Keratinocyte (primary cell): ENCODE results near the gene CMBL. TPM values are rescaled to one million over a fixed set of nuclear protein-coding genes. Genes with fewer than 3 reads are reported as not detected.

ENCODE experiments used
- DNase-seq: peaks from one replicate; pipeline ENCODE4 v3.0.0-alpha.2; 2011; ENCODE audit warnings: low read depth, missing footprints, low spot score
- FAIRE-seq: peaks from 2 replicates; lab custom pipeline; 2011; peaks lifted over from hg19 to GRCh38; lab: Jason Lieb, UNC
- H2AFZ ChIP-seq: 2 replicates; pipeline ENCODE4 v1.6.0; 2012; ENCODE audit warnings: low read length, control low read depth, inconsistent platforms; ENCODE audit not compliant: control insufficient read depth
- H3K27ac ChIP-seq: 2 replicates; pipeline ENCODE4 v1.5.1; 2011; ENCODE audit warnings: low read length; ENCODE audit not compliant: control insufficient read depth, insufficient read depth
- H3K27me3 ChIP-seq: 3 replicates; pipeline ENCODE4 v1.6.0; 2011; ENCODE audit warnings: low read length; ENCODE audit not compliant: control insufficient read depth, insufficient read depth; ENCODE audit errors: extremely low read depth
- H3K36me3 ChIP-seq, 2 experiments: 2 replicates in 1 of 2; 3 replicates in 1 of 2; pipeline ENCODE4 v1.5.1; 2011; ENCODE audit warnings: low read length in 2 of 2, mild to moderate bottlenecking in 1 of 2; ENCODE audit not compliant: control insufficient read depth in 2 of 2, insufficient read depth in 2 of 2; ENCODE audit errors: extremely low read depth in 1 of 2
- H3K4me1 ChIP-seq: 3 replicates; pipeline ENCODE4 v1.5.1; 2011; ENCODE audit warnings: low read length; ENCODE audit not compliant: control insufficient read depth, insufficient read depth; ENCODE audit errors: extremely low read depth
- H3K4me2 ChIP-seq: 3 replicates; pipeline ENCODE4 v1.6.0; 2011; ENCODE audit warnings: low read depth, low read length; ENCODE audit not compliant: control insufficient read depth, insufficient read depth; ENCODE audit errors: extremely low read depth
- H3K4me3 ChIP-seq, 3 experiments: fragments of 200-600 bp in 1 of 3; sonication (generic) in 1 of 3; 2 replicates in 2 of 3; 3 replicates in 1 of 3; pipeline ENCODE4 v1.5.1; 2011 to 2016; ENCODE audit warnings: low read length in 3 of 3, mild to moderate bottlenecking in 3 of 3, control low read depth in 2 of 3, inconsistent platforms in 1 of 3, low read depth in 1 of 3, mixed read lengths in 1 of 3, mixed run types in 1 of 3, moderate library complexity in 1 of 3; ENCODE audit not compliant: control insufficient read depth in 2 of 3, insufficient read depth in 2 of 3; ENCODE audit errors: extremely low read depth in 1 of 3
- H3K79me2 ChIP-seq: 2 replicates; pipeline ENCODE4 v1.6.0; 2012; ENCODE audit warnings: low read length; ENCODE audit not compliant: control insufficient read depth, insufficient read depth
- H3K9ac ChIP-seq: 3 replicates; pipeline ENCODE4 v1.6.0; 2011; ENCODE audit warnings: low read length; ENCODE audit not compliant: control insufficient read depth, insufficient read depth; ENCODE audit errors: extremely low read depth
- H3K9me1 ChIP-seq: 3 replicates; pipeline ENCODE4 v1.6.0; 2011; ENCODE audit warnings: low read length; ENCODE audit not compliant: control insufficient read depth, insufficient read depth; ENCODE audit errors: extremely low read depth
- H3K9me3 ChIP-seq: 2 replicates; pipeline ENCODE4 v1.5.1; 2012; ENCODE audit warnings: low read depth, low read length; ENCODE audit not compliant: control insufficient read depth
- H4K20me1 ChIP-seq: 3 replicates; pipeline ENCODE4 v1.6.0; 2011; ENCODE audit warnings: low read length; ENCODE audit not compliant: control insufficient read depth, insufficient read depth; ENCODE audit errors: extremely low read depth
- CTCF ChIP-seq, 3 experiments: IDR thresholded peaks in 1 of 3; conservative IDR thresholded peaks in 1 of 3; optimal IDR thresholded peaks in 1 of 3; 2 replicates in 2 of 3; 3 replicates in 1 of 3; pipeline versions ENCODE3 to v1.5.1; 2011; ENCODE audit warnings: low read length in 3 of 3, mild to moderate bottlenecking in 3 of 3, moderate library complexity in 2 of 3, control low read depth in 1 of 3, inconsistent platforms in 1 of 3; ENCODE audit not compliant: insufficient read depth in 2 of 3; ENCODE audit errors: extremely low read depth in 1 of 3
- EZH2 ChIP-seq: IDR thresholded peaks from one replicate; pipeline ENCODE4 v1.6.1; 2012; ENCODE audit warnings: inconsistent platforms, mild to moderate bottlenecking, low read length, moderate library complexity
- dilution Hi-C: fragments of 300-500 bp; cut with MboI; formaldehyde crosslinking; loops from one replicate; pipeline ENCODE4 v1.7.0; 2020; ENCODE audit warnings: low sequenced_read_pairs; ENCODE audit not compliant: extremely low pct_ligation_motif_present
- polyA plus RNA-seq, 5 experiments: library from polyadenylated mRNA; depleted of rRNA in 3 of 5; stranded (reverse) in 3 of 5; stranded (forward) in 1 of 5; unstranded in 1 of 5; fragments of >200 nt; gene quantifications; 1 replicate in 1 of 5; 2 replicates in 3 of 5; 3 replicates in 1 of 5; pipeline versions ENCODE4 v1.2.1 to v1.2.3, GENCODE V29; 2011 to 2012; ENCODE audit warnings: missing spikeins in 2 of 5, low read depth in 1 of 5, low replicate concordance in 1 of 5

CMBL gene
- polyA plus RNA-seq, 1 donor (not counting 4 experiments of a cell fraction or from before 2014, with no cell fraction given) = 9.1 TPM

- H3K27me3 ChIP-seq = no peaks in the 10 kb centered on the region
- H3K27ac ChIP-seq = no peak overlapping the region
- H3K9me3 ChIP-seq = no peaks in the 10 kb centered on the region
- H3K4me3 ChIP-seq = no peak overlapping the region
- H3K36me3 ChIP-seq = peaks cover 28 to 35% of the 10 kb centered on the region in 2 experiments
- dilution Hi-C loops = no loop called here
- no peak for FAIRE-seq
- peaks cover 3% of the 10 kb centered on the region for H4K20me1 ChIP-seq
- H3K79me2 ChIP-seq = no peaks in the 10 kb centered on the region
- H3K4me2 ChIP-seq = no peak overlapping the region
- H3K9ac ChIP-seq = no peak overlapping the region
- DNase-seq = no peak
- TF ChIP-seq CTCF (optimal IDR thresholded peaks at IDR 0.05 in 1 of 3, IDR thresholded peaks at IDR 0.05 in 1 of 3, conservative IDR thresholded peaks at IDR 0.05 in 1 of 3; ENCODE audit: extremely low read depth in 1 of 3, insufficient read depth in 2 of 3, low read length in 3 of 3) (no peak), EZH2 (no peak)
- peaks cover 15% of the 10 kb centered on the region for H3K4me1 ChIP-seq
- no peaks in the 10 kb centered on the region for H3K9me1 ChIP-seq
- H2AFZ ChIP-seq = no peak overlapping the region
Measured at GRCh38 chr5:10265245-10266109, 42.2 kb downstream of the CMBL start.

GRCh38 chr5:10264604-10265003 lies 43.1 kb downstream of the CMBL start:
- Histone ChIP-seq H3K9me1 (no peaks in the 10 kb centered on the region), H3K79me2 (peaks cover 7% of the 10 kb centered on the region), H3K27ac (no peak overlapping the region), H3K4me3 (no peak overlapping the region), H3K9ac (no peak overlapping the region), H3K36me3 (peaks cover 36 to 44% of the 10 kb centered on the region in 2 experiments), H3K4me2 (no peak overlapping the region), H3K9me3 (no peaks in the 10 kb centered on the region), H2AFZ (no peak overlapping the region), H4K20me1 (peaks cover 8% of the 10 kb centered on the region), H3K27me3 (no peaks in the 10 kb centered on the region), H3K4me1 (peaks cover 15% of the 10 kb centered on the region)
- dilution Hi-C loops = no loop called here
- DNase-seq = no peak
- TF ChIP-seq CTCF (optimal IDR thresholded peaks at IDR 0.05 in 1 of 3, IDR thresholded peaks at IDR 0.05 in 1 of 3, conservative IDR thresholded peaks at IDR 0.05 in 1 of 3; ENCODE audit: extremely low read depth in 1 of 3, insufficient read depth in 2 of 3, low read length in 3 of 3) (no peak), EZH2 (no peak)
- FAIRE-seq = no peak
